ENCODE results near the gene SLC5A11. TPM values are rescaled to one million over a fixed set of nuclear protein-coding genes. Genes with fewer than 3 reads are reported as not detected.

The SLC5A11 gene
- total RNA-seq, 1 experiment from 2014 or later, result 0.22 TPM

- H3K14ac ChIP-seq (ENCODE audit: insufficient read depth, low read length), result no peak overlapping the region; the same call in 1 of the 2 replicates
- H3K9me3 ChIP-seq (ENCODE audit: control insufficient read depth, low read depth, low read length), result no peaks in the 10 kb centered on the region
- H3K9ac ChIP-seq (ENCODE audit: extremely low read depth, insufficient read length, low read length), result no peak overlapping the region
- no peak overlapping the region for H4K8ac ChIP-seq (replicated peaks; ENCODE audit: insufficient read length, low read depth, low read length)
- no peak for DNase-seq
- H3K4me1 ChIP-seq (ENCODE audit: insufficient read depth, low read length), result no peaks in the 10 kb centered on the region
- H4K5ac ChIP-seq (ENCODE audit: insufficient read length, low read depth, low read length), result no peak overlapping the region
- no peak overlapping the region for H2BK120ac ChIP-seq (ENCODE audit: low read depth, low read length, poor library complexity, severe bottlenecking)
- H3K27me3 ChIP-seq (ENCODE audit: insufficient read depth, low read length), result no peaks in the 10 kb centered on the region
- H2BK20ac ChIP-seq (ENCODE audit: low read depth, low read length, poor library complexity, severe bottlenecking), result no peak overlapping the region
- H3K23me2 ChIP-seq (ENCODE audit: insufficient read length, low read depth, low read length, poor library complexity, severe bottlenecking), result no peaks in the 10 kb centered on the region
- H4K91ac ChIP-seq (ENCODE audit: insufficient read length, low read depth, low read length), result no peak overlapping the region
- H3K79me2 ChIP-seq (ENCODE audit: insufficient read depth, low read length), result no peaks in the 10 kb centered on the region
- H3K23ac ChIP-seq (ENCODE audit: insufficient read length, low read depth, low read length), result no peak overlapping the region
- WGBS (ENCODE audit: extremely low coverage, insufficient read length, low lambda C conversion rate), result no CpG with 5 or more reads among the region's 5 CpGs
- no peaks in the 10 kb centered on the region for H3K36me3 Mint-ChIP-seq (ENCODE audit: insufficient read depth in 1 of 3, low read depth in 3 of 3)
- H3K27ac Mint-ChIP-seq, result peak overlapping the region in 2 of 3 experiments; percentile 72 to 91; a peak in 3 of 7 replicates
- no peak overlapping the region for H3K27ac ChIP-seq (ENCODE audit: insufficient read length, low read depth, low read length)
- no peaks in the 10 kb centered on the region for H3K79me1 ChIP-seq (ENCODE audit: insufficient read depth, low read depth, low read length, poor library complexity, severe bottlenecking)
- no peak overlapping the region for H2AK5ac ChIP-seq (ENCODE audit: insufficient read length, low read length)
- H3K4me3 Mint-ChIP-seq, result no peak overlapping the region
- no peak overlapping the region for H3K4me2 ChIP-seq (ENCODE audit: insufficient read depth, insufficient read length, low read length)
- H3K56ac ChIP-seq (ENCODE audit: insufficient read length, low read depth, low read length), result no peak overlapping the region
- no peaks in the 10 kb centered on the region for H3K27me3 Mint-ChIP-seq (ENCODE audit: low read depth)
- H2BK12ac ChIP-seq (ENCODE audit: insufficient read length, low read depth, low read length), result no peak overlapping the region
- H4K20me1 ChIP-seq (ENCODE audit: control insufficient read depth, insufficient read depth, insufficient read length), result no peaks in the 10 kb centered on the region
- H2BK15ac ChIP-seq (ENCODE audit: low read depth, low read length), result no peak overlapping the region
- H3K4me1 Mint-ChIP-seq, result peaks cover 0 to 3% of the 10 kb centered on the region in 2 experiments; a peak in 1 of 4 replicates
- no peak overlapping the region for H3T11ph ChIP-seq (ENCODE audit: low read length)
- H3K9me3 Mint-ChIP-seq, result no peaks in the 10 kb centered on the region; a peak in 1 of 5 replicates
- H2BK5ac ChIP-seq (ENCODE audit: insufficient read length, low read length), result no peak overlapping the region
- H3K18ac ChIP-seq (ENCODE audit: insufficient read length, low read depth, low read length), result no peak overlapping the region
- H3K4ac ChIP-seq (ENCODE audit: low read depth, low read length), result no peak overlapping the region
- no peak for TF ChIP-seq CTCF (conservative IDR thresholded peaks at IDR 0.05)
- H2AFZ ChIP-seq (ENCODE audit: low read length), result no peak overlapping the region
These were observed 7.1 kb upstream of the SLC5A11 start for GRCh38 chr16:24838554-24839266.

Data from H9 (cell line).